H4 (cell line): ENCODE results near the gene FBLN1. TPM values are rescaled to one million over a fixed set of nuclear protein-coding genes. Genes with fewer than 3 reads are reported as not detected.
A peak's percentile ranks its signal among the peaks of the same experiment; 100 is the strongest.
"Not testable (repeated sequence)": the region's sequence is repeated elsewhere in the genome, so short reads cannot be mapped to it uniquely, and the experiment has no call there.

ENCODE experiments used
- DNase-seq: peaks from one replicate; pipeline ENCODE4 v3.0.0-alpha.2; 2015; ENCODE audit warnings: low spot score
- total RNA-seq: library from RNA; depleted of rRNA; stranded (reverse); fragments of >200 nt; shearing (Covaris generic); gene quantifications from 2 replicates; pipeline ENCODE4 v1.2.3, GENCODE V29; 2014

FBLN1 gene
- total RNA-seq, 1 experiment from 2014 or later, result 0.37 TPM

DNA sequence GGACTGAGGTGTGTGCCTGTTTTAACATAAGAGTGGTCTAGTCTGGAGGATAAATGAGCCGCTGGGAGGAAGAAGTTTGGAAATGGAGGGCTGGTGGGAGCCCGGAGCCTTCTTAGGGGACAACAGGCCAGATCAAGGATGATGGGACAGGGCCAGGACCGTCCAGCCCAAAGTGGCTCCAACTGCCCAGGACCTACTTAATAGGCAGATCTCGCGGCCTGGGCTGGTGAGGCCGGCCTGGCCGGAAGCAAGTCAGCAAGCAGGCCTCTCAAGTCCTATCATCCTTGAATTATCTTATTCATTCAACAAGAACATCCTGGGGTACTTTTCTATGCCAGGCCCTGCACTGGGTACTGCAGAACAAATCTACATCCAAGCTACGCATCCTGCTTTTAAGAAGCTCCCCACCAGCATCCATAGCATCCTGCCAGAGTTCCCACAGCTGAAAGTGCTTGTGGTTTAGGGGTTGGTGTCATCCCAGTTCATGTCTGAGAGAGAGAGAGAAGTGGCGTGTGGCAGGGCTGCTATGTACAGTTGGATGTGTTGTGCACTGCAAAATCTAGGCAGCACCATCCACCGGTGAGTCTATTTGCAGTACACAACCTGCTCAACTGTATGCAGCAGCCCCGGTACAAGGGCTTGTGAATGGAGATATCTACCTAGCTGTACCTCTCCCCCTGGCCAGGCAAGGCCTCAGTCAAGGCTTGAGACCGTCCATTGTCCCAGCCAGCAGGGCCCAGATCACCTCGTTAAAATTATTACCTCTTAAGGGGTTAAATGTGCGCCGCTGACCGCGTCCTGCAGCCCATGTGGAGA lies 82.1 kb downstream of the FBLN1 start:
- DNase-seq, result no peak

DNA sequence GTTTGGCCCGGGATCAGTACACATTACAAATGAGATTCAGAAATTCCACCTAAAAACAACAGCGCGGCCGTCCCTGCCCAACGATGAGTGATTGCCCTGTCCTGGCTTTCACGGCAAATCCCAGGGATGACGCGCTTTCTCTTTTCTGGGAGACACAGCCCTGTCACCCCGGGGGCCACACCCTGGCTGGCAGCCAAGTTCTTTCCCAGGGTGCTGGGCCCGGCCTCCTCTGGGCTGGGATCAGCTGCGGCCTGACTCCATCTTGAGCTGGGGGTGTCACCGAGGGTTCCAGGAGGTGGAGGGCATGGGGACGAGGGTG lies 82.7 kb downstream of the FBLN1 start:
- no peak for DNase-seq

DNA sequence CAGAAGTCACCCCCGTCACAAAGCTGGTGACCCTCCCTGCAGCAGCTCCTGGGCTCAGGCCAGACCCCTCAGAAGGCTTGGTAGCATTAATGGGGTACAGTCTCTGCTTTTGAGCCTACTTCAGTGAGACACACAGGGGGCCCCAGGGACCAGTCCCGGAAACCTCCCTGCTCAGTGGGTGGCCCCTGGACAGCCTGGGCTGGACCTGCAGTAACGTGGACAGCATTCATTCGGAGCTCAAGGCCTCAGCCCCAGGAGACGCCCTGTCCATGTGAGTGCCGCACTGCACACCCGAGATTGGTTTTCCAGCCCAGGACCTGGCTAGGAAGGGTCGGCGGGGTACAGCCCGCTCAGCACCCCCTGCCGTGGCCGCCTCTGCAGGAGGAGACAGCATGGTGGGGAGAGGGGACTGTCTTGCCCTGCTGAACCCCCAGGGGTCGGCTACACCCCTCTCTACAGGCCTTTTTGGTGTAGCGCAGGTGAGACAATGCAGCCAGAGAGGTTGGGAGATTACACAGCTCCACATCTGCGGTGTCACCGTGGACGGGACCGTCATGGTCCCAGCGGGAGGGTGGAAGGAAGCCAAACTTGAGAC lies 83.4 kb downstream of the FBLN1 start:
- DNase-seq, result no peak

DNA sequence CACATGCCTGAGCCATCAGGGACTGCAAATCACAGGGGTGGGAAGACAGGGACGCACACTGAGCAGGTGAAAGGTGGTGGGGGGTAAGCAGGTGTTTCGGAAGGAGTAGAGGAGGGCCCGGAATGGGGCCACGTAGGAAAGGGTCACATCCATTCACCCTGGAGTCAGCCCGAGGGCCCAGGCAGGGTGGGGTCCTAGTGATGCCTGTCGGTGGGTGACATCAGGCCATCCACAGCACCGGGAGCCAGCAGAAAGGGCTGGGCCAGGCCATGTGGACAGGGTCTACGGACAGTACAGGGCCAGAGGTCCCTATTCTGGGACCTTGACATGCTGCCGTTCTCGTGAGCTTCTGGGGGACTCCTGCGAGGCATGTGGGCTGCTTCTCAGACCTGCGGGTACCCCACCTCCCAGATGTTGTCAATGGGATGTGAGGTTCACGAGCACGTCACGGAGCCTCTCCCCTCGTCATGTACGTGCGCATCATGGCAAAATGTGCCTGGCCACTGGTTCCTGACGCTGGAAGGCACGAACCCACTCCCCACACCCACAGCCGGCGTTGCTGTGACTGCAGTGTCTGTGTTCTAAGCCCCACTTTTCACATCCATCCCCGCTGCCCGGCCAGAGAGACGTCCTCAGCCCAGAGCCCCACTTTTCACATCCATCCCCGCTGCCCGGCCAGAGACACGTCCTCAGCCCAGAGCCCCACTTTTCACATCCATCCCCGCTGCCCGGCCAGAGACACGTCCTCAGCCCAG lies 84.1 kb downstream of the FBLN1 start:
- no peak for DNase-seq

DNA sequence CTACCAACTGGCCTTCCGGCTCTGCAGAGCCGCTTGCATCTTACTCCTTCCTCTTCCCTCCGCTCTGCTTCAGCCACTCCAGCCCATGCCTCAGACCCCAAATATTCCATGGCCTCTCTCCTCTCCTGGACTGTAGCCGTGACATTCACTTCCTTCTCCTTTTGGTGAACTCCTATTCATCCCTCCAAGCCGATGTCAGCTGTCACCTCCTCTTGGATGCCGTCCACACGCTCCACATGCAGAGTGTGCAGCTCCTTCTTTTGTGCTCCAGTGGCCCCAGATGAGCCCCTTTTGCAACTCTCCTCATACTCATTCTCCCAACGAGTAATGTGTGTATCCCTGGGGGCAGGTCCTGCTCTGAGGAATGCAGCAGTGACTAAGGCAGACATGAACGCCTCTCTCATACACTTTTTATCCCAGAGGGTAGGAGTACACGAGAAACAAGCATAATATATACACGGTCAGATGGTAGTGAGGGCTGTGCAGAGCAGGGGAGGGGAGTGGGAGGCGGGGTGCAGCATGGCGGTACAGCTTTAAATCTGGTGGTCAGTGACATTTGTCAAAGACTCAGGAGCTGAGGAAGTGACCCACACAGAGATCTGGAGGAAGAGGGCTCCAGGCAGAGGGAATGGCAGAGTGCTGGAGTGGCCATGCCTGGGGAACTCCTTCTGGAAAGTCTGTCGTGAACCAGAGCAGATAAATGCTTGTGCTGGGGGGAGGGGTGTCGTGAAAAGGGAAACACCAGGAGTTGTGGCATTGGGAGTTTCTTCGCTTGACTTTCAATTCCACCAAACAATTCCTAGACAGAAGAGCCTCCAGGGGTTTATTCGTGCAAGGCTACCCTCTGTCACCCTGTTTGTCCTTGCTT lies 85.2 kb downstream of the FBLN1 start:
- no peak for DNase-seq

DNA sequence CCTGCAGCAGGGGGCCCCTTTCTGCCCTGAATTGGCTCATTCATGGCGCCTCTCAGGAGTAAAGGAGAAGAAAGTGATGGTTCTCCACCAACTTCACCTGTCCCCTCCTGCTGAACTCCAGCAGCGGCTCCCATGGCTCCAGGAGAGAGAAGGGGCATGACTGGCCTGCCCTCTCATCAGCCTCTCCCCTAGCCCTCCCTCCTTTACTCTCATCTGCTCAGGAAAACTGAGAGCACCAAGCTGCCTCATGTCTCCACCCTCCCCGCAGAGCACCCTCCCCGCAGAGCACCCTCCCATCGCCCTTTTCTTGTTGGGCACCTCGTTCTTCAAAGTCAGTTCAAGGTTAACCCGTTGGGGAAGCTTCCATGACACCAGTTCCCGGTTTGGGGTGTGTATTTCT lies 86.9 kb downstream of the FBLN1 start:
- DNase-seq, result no peak

DNA sequence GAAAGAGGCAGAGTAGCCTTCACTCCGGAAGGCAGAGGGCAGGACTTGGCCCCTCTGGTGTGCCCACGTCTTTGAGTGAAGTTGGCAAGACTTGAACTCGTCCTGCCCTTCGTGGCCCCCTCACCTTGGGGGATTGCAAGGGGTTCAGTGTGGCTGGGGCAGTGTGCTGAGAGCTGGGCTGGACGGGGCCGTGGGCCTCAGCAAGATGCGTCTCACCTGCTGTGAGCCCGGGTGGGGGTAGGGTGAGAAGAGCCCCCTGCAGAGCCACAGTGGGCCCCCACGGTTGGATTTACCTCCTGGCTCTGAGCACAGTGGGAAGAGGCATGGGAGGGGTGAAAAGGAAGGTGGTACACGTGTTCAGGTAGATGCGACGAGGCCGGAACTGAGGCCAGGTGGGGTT lies 87.6 kb downstream of the FBLN1 start:
- DNase-seq, result no peak

DNA sequence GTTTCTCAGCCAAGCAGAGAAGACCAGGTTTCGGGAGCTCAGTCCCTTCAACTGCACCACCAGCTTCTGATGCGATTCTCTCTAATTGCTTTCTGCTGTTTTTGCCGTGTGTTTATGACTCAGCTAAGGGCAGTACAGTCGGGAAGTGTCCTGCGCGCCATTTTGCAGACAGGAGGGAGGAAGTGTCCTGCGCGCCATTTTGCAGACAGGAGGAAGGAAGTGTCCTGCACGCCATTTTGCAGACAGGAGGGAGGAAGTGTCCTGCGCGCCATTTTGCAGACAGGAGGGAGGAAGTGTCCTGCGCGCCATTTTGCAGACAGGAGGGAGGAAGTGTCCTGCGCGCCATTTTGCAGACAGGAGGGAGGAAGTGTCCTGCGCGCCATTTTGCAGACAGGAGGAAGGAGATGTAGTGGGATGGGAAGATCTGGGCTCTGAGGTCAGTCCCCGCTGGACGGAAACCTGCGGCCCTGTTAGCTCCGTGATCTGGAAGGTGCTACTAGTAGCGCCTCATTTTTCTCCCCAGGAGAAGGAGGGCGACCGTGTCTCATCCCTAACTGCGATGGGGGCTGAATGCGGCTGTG lies 89.0 kb downstream of the FBLN1 start:
- DNase-seq, result not testable (repeated sequence)

DNA sequence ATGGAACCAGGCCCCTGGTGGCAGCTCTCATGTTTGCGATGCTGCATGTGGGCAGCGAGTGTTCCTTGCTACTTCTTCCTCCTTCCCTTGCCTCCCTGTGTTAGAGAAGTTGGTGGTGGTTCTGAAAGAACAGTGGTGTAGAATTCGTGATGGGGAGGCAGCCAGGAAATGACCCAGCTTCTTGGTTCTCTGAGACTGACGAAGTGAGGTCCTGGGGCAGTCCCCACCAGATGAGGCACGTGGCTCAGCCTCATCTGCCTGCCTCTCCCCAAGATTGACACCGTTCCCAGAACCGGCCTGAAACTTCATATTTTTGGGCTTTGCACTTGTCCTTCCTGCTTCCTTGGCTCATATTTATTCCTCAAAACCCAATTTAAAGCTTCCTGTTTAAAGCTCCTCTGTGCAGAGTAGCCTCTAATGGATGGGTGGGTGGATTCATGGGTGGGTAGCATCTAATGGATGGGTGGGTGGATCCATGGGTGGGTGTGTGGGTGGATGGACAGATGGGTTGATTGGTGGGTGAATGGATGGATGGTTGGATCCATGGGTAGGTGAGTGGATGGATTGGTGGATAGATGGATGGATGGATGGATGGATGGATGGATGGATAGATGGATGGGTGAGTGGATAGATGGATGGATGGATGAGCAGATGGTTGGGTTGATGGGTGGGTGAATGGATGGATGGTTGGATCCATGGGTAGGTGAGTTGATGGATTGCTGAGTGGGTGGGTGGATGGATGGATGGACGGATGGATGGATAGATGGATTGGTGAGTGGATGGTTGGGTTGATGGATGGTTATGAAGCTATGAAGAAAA lies 91.6 kb downstream of the FBLN1 start:
- DNase-seq, result no peak

DNA sequence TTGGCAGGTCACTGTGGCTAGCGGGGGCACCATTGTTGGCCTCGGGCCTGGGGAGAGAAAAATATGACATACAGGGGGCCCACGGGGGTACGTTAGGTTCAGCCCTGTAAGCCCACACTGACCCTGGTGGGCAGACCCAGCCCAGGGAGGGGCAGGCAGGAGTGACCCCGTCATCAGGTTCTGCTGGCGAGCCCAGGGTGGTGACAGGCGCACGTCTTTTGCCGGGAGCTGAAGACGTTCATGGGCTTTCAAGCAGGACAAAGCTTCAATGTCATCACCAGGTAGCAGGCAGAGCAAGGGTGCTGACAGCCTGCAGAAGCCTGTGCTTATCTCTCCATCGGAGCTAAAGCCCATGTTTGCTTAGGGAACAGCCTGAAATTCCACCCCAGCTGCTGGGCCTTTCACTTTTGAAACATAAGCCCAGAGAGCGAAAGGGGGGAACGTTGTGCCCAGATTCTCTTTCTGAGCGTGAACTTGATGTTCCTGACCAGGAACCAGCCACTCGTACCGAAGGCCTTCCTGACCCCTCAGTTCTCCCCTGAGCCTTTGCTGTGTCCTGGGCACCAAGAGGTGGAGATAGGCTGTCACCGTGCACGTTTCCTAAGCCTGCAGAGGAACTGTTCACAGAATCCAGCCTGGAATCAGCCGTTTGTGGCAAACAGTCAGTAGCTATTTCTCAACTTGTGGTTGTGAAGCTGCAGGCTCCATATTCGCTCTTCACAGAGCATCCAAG lies 94.9 kb downstream of the FBLN1 start:
- DNase-seq, result no peak

DNA sequence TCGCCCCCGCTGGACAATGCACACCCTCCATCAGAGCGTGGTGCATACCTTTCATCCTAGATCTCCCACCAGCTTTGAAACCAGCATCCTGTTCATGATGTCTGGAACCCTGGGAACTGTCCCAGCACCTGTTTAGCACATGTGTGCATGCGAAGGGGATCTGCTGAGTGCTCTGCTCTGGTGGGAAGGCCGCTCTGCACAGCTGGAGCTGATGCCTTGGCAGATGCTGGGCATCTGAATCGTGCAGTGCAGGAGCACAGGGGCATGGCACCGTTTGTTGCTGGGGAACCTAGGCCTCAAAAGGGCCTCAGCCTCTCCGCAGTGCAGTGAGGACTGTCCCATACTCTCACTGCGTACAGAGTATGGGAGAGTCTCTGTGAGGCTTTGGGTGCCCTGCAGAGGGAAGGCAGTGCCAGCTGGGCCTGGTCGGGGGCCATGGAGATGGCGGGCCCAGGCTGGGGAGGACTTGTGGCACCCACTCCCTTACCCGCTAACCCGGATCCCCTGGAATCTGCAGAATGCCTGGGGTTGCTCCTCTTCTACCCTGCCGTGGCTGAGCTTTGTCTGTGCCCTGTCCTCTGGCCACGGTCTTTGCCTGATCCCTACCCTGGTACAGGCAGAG lies 96.0 kb downstream of the FBLN1 start:
- no peak for DNase-seq

DNA sequence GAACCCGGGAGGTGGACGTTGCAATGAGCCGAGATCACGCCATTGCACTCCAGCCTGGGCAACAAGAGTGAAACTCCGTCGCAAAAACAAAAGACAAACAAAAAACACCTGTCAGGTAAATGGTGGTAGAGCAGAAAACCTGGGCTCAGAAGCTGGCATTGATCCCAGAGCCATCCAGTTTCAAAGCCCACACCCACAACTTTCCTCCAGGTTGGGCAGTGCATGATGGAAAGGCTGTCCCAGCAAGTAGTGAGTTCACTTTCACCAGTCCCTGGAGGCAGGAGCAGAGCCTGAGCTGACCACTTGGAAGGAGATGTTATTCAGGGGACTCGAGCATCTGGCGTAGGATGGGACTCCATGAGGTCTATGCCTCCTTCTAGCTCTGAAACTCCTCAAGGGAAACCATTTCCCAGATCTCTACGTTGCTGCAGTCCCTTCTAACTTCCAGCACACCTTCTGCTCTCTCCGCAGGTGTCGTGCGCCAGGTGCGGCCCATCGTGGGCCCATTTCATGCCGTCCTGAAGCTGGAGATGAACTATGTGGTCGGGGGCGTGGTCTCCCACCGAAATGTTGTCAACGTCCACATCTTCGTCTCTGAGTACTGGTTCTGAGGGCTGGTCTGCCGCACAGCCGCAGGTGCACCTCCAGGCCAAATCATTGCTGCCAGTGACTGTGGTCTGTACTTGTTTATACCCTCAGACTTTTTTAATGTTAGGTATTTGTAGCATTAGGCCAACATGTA lies 97.3 kb downstream of the FBLN1 start:
- no peak for DNase-seq

DNA sequence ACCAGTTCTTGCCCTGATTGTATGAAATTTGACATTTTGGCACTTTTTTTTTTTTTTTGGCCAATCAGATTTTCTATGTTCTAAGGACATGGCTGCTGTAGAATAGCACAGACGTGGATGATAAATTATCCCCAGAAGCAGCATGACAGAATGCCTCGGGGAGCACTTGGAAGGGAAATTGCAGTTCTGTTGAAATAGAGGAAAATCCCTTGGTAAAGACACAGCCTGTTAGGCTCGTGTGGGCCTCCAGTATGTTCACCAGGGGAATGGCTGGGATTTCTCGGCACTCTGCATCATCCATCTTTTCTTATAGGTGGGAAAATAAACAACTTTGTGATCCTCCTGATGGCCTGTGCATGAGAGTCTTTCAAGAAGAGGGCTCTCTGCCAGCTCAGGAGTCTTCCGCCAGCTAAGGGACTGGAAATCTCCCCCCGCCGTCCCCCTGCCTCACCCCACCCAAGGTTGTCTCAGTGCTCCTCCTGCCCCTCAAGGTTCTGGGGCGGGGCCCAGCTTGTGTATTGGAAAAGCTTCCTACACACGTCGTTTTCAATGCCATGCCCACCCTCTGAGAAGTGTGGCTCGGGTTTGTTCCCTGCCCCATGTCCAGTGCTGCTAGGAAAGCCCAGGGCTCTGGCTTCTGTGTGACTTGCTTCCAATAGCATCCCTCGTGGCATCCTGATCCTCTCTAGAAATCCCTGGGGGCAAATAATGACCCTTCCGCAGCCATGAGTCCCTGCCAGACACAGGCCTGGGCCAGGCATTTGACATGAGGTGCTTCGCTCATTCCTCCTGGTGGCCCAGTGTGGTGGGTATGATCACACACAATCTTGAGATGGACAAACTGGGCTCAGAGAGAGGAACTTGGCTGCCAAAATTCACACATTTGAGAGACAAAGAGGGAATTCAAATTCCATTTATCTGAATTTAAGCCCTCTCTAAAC lies 98.4 kb downstream of the FBLN1 start:
- no peak for DNase-seq

DNA sequence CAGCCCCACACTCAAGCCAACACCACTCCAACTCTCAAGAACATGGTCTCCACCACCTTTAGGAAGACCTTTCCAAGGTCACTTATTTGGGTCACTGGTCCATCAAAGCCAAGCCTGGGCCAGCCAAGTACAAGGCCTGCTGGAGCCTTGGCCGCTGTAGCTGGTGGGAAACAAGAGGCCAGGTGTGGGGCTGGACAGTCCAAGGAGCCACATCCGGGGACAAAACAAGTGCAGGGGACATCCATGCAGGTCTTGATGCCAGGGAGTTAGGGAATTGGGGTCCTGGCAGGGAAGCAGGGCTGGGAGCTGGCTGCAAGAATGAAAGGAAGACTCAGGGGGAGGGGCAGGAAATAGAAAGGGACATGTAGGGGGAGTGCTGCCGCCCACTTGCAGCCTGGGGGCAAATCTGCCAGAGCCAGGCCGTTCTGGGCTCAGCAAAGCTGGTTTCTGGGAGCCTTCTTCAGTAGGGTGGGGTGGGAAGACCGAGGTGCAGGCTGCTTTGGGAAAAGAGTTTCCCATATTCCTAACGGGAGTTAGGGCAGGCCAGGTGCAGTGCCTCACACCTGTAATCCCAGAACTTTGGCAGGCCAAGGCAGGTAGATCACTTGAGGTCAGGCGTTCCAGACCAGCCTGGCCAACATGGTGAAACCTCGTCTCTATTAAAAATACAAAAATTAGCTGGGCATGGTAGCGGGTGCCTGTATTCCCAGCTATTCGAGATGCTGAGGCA lies 99.5 kb downstream of the FBLN1 start:
- DNase-seq, result no peak

DNA sequence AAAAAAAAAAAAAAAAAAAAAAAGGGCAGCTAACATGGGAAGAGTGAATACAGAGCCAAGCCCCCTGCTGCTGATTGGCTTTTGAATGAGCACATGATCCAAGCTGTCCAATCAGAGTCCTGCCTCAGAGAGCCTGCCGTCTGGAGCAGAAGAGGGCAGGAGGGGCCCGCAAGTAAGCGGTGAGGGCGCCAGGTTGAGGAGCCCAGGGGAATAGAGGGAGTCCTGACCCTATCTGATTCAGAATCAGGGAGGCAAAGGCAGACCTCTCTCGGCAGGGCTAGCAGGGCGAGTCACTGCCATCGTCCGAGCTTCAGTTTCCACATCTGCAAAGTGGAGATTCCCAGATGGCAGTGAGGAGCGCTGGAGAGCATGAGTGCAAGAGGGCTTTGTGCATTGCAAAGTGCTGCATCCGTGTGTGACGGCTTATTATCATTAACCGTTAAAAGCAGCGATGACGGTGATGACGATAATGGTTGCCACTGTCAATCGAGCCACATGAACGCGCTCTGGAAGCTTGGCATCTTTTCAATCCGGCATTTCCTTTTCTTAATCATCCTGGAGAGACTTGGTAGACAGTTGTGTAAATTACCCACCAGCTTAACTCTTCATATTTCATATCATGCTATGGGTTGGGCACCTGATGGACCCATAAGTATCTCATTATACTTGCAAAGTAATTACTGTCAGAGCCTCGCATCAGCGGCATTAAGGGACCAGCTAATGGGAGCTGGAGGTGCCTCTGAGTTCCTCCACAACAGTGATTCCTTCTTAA lies 100.3 kb downstream of the FBLN1 start:
- DNase-seq, result peak; percentile 63

DNA sequence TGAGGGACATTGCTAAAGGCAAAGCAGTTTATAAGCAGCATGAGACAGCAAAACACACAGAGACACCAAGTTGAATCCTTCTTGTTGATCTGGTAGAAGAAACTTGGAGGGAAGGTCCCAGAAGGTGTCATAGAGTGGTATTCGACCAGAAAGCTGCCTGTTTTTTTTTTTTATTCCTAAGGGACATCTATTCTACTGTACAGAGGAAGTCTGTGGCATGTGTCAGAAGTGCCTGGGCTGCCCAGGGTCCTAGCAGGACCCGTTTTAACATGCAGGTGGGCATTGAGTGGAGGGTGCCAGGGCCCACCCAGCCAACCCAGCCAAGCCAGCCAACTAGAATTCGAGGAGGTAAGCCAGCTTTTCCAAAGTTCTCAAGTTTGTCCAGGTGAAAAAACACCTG lies 100.9 kb downstream of the FBLN1 start:
- no peak for DNase-seq
